HL-60 (cell line): ENCODE measurements around the gene CPSF3.

Experiments
- CTCF ChIP-seq: IDR thresholded peaks from one replicate; pipeline ENCODE4 v1.5.1; 2011; ENCODE audit warnings: low read length, control low read depth, inconsistent platforms; ENCODE audit not compliant: insufficient read depth
- GABPA ChIP-seq: IDR thresholded peaks from 2 replicates; pipeline ENCODE4 v1.6.1; 2012; ENCODE audit warnings: low read depth
- POLR2AphosphoS5 ChIP-seq: IDR thresholded peaks from 2 replicates; pipeline ENCODE4 v1.6.1; 2012; ENCODE audit warnings: low read depth
- REST ChIP-seq: IDR thresholded peaks from 2 replicates; pipeline ENCODE4 v1.6.1; 2012; ENCODE audit warnings: low read depth; ENCODE audit not compliant: insufficient replicate concordance
- SPI1 ChIP-seq: IDR thresholded peaks from 2 replicates; pipeline ENCODE4 v1.6.1; 2012; ENCODE audit warnings: low read depth, mild to moderate bottlenecking, borderline replicate concordance

GRCh38 chr2:9428965-9429577 is 5.6 kb downstream of the CPSF3 start:
- TF ChIP-seq CTCF (no peak), POLR2AphosphoS5 (no peak), REST (no peak), GABPA (no peak), SPI1 (no peak)
